Measurements from ENCODE around the gene SLC17A6. TPM values are rescaled to one million over a fixed set of nuclear protein-coding genes. Genes with fewer than 3 reads are reported as not detected.

SLC17A6 gene
- total RNA-seq (2022; extraction: Qiagen RNA extraction; ENCODE audit: low read depth), result not detected in 5 replicates

GRCh38 chr11:22337596-22338485 is at the start of gene SLC17A6:
Gene SLC17A6 (plus strand): TSS chr11:22338381. CDS start chr11:22338534, 153 bp downstream.

Other genes starting within 250 kb of the SLC17A6 start
- 0.89 to 1.8 TPM (median 1.7 TPM) in 5 replicates for gene ANO5, start 145.3 kb upstream of the SLC17A6 start, total RNA-seq (2022; extraction: Qiagen RNA extraction; ENCODE audit: low read depth)